H1 (cell line): ENCODE data around the gene ANKRD40CL. TPM values are rescaled to one million over a fixed set of nuclear protein-coding genes. Genes with fewer than 3 reads are reported as not detected.

Experiments used
- BRCA1 ChIP-seq: IDR thresholded peaks from 2 replicates; pipeline ENCODE4 v1.6.1; 2012; ENCODE audit warnings: low read depth, low read length, improper control_type of control experiment
- CBX8 ChIP-seq: fragments of 300-800, 300-1000 bp; sonication (generic); IDR thresholded peaks from 2 replicates; pipeline ENCODE4 v1.7.1; 2016; ENCODE audit warnings: low read depth, low read length, borderline replicate concordance
- GTF2F1 ChIP-seq: IDR thresholded peaks from 2 replicates; pipeline ENCODE4 v1.6.1; 2012; ENCODE audit warnings: low read depth, low read length, improper control_type of control experiment, borderline replicate concordance
- KDM1A ChIP-seq: fragments of 200-600, 300-600 bp; sonication (generic); IDR thresholded peaks from 2 replicates; pipeline ENCODE4 v1.7.1; 2016; ENCODE audit warnings: mild to moderate bottlenecking, low read length, borderline replicate concordance
- MAFK ChIP-seq: IDR thresholded peaks from 2 replicates; pipeline ENCODE4 v1.6.1; 2012; ENCODE audit warnings: low read depth, mild to moderate bottlenecking, improper control_type of control experiment, low read length
- RBBP5 ChIP-seq: IDR thresholded peaks from 2 replicates; pipeline ENCODE4 v1.7.1; 2012; ENCODE audit warnings: low read depth, mild to moderate bottlenecking, inconsistent platforms, low read length, moderate library complexity, borderline replicate concordance
- RNF2 ChIP-seq: fragments of 200-900, 300-1000 bp; sonication (generic); IDR thresholded peaks from 2 replicates; pipeline ENCODE4 v1.7.1; 2016; ENCODE audit warnings: borderline replicate concordance, low read depth, mild to moderate bottlenecking, antibody characterized with exemption, low read length; ENCODE audit not compliant: poor library complexity, severe bottlenecking; ENCODE audit errors: missing control alignments
- SAP30 ChIP-seq: fragments of 300-600 bp; sonication (generic); IDR thresholded peaks from 2 replicates; pipeline ENCODE4 v1.7.1; 2012; ENCODE audit warnings: low read length, moderate library complexity, mild to moderate bottlenecking, inconsistent platforms; ENCODE audit not compliant: insufficient read depth, insufficient replicate concordance
- SP1 ChIP-seq: IDR thresholded peaks from 2 replicates; pipeline ENCODE4 v1.6.1; 2011; ENCODE audit warnings: low read depth, low read length
- polyA plus RNA-seq, 7 experiments: library from polyadenylated mRNA; depleted of rRNA in 3 of 7; stranded (reverse) in 5 of 7; unstranded in 2 of 7; fragments of >200 nt in 5 of 7; fragments of 200-250 nt in 2 of 7; gene quantifications; 1 replicate in 5 of 7; 2 replicates in 1 of 7; 4 replicates in 1 of 7; pipeline versions ENCODE4 v1.2.1 to v1.2.3, GENCODE V29; 2011 to 2013; ENCODE audit warnings: missing spikeins in 2 of 7, mixed read lengths in 2 of 7
- total RNA-seq: library from RNA; stranded (reverse); fragmentation: NEBNext Ultra II Directional; extraction: Animal tissue kit (Norgen Biotek cat#: 25700); gene quantifications from 2 replicates; pipeline ENCODE4 v1.2.1, GENCODE V29; 2021
- TF ChIP-seq, protein P1 (sequence below): fragments of 300-600 bp; sonication (generic); IDR thresholded peaks from 2 replicates; pipeline ENCODE4 v1.7.1; 2012; ENCODE audit warnings: low read length, moderate library complexity, mild to moderate bottlenecking, inconsistent platforms; ENCODE audit not compliant: insufficient replicate concordance
- TF ChIP-seq, protein P2 (sequence below): IDR thresholded peaks from 2 replicates; pipeline ENCODE4 v1.6.1; 2012; ENCODE audit warnings: inconsistent platforms

Gene ANKRD40CL
- total and polyA plus RNA-seq, 2 of the 8 experiments (the other 6 are each of a cell fraction or from before 2014, with no cell fraction given): not detected

DNA sequence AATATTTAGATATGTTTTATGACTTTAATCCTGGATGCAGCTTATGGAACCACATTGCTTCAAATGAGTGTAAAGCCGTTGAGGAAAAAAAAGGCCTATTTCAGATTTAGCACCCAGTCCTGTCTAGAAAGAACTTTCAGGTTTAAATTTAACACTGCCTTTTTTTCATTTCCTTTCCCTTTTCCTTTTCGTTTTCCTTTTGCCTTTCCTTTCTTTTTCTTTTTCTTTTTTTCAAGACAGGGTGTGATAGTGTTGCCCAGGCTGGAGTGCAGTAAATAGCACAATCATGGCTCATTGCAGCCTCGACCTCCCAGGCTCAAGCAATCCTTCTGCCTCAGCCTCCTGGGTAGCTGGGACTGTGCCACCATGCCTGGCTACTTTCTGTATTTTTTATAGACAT lies 32.0 kb downstream of the ANKRD40CL start (continued):
- TF ChIP-seq, protein P1, sequence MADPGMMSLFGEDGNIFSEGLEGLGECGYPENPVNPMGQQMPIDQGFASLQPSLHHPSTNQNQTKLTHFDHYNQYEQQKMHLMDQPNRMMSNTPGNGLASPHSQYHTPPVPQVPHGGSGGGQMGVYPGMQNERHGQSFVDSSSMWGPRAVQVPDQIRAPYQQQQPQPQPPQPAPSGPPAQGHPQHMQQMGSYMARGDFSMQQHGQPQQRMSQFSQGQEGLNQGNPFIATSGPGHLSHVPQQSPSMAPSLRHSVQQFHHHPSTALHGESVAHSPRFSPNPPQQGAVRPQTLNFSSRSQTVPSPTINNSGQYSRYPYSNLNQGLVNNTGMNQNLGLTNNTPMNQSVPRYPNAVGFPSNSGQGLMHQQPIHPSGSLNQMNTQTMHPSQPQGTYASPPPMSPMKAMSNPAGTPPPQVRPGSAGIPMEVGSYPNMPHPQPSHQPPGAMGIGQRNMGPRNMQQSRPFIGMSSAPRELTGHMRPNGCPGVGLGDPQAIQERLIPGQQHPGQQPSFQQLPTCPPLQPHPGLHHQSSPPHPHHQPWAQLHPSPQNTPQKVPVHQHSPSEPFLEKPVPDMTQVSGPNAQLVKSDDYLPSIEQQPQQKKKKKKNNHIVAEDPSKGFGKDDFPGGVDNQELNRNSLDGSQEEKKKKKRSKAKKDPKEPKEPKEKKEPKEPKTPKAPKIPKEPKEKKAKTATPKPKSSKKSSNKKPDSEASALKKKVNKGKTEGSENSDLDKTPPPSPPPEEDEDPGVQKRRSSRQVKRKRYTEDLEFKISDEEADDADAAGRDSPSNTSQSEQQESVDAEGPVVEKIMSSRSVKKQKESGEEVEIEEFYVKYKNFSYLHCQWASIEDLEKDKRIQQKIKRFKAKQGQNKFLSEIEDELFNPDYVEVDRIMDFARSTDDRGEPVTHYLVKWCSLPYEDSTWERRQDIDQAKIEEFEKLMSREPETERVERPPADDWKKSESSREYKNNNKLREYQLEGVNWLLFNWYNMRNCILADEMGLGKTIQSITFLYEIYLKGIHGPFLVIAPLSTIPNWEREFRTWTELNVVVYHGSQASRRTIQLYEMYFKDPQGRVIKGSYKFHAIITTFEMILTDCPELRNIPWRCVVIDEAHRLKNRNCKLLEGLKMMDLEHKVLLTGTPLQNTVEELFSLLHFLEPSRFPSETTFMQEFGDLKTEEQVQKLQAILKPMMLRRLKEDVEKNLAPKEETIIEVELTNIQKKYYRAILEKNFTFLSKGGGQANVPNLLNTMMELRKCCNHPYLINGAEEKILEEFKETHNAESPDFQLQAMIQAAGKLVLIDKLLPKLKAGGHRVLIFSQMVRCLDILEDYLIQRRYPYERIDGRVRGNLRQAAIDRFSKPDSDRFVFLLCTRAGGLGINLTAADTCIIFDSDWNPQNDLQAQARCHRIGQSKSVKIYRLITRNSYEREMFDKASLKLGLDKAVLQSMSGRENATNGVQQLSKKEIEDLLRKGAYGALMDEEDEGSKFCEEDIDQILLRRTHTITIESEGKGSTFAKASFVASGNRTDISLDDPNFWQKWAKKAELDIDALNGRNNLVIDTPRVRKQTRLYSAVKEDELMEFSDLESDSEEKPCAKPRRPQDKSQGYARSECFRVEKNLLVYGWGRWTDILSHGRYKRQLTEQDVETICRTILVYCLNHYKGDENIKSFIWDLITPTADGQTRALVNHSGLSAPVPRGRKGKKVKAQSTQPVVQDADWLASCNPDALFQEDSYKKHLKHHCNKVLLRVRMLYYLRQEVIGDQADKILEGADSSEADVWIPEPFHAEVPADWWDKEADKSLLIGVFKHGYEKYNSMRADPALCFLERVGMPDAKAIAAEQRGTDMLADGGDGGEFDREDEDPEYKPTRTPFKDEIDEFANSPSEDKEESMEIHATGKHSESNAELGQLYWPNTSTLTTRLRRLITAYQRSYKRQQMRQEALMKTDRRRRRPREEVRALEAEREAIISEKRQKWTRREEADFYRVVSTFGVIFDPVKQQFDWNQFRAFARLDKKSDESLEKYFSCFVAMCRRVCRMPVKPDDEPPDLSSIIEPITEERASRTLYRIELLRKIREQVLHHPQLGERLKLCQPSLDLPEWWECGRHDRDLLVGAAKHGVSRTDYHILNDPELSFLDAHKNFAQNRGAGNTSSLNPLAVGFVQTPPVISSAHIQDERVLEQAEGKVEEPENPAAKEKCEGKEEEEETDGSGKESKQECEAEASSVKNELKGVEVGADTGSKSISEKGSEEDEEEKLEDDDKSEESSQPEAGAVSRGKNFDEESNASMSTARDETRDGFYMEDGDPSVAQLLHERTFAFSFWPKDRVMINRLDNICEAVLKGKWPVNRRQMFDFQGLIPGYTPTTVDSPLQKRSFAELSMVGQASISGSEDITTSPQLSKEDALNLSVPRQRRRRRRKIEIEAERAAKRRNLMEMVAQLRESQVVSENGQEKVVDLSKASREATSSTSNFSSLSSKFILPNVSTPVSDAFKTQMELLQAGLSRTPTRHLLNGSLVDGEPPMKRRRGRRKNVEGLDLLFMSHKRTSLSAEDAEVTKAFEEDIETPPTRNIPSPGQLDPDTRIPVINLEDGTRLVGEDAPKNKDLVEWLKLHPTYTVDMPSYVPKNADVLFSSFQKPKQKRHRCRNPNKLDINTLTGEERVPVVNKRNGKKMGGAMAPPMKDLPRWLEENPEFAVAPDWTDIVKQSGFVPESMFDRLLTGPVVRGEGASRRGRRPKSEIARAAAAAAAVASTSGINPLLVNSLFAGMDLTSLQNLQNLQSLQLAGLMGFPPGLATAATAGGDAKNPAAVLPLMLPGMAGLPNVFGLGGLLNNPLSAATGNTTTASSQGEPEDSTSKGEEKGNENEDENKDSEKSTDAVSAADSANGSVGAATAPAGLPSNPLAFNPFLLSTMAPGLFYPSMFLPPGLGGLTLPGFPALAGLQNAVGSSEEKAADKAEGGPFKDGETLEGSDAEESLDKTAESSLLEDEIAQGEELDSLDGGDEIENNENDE: no peak
- TF ChIP-seq RNF2 (no peak), SAP30 (no peak), CBX8 (no peak), BRCA1 (no peak), SP1 (no peak), RBBP5 (no peak), MAFK (no peak), GTF2F1 (no peak), KDM1A (no peak)
- TF ChIP-seq, protein P2, sequence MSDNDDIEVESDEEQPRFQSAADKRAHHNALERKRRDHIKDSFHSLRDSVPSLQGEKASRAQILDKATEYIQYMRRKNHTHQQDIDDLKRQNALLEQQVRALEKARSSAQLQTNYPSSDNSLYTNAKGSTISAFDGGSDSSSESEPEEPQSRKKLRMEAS: no peak
